ENCODE data around the gene LIG1.
"Not testable (repeated sequence)": the region's sequence is repeated elsewhere in the genome, so short reads cannot be mapped to it uniquely, and the experiment has no call there.

Gene LIG1

GRCh38 chr19:48121066-48121465 lies 49.1 kb downstream of the LIG1 start:
- no peak for DNase-seq (ENCODE audit: low read depth)

GRCh38 chr19:48120505-48120904 lies 49.6 kb downstream of the LIG1 start:
- no peak for DNase-seq (ENCODE audit: low read depth)

GRCh38 chr19:48118131-48118517 lies 52.0 kb downstream of the LIG1 start:
- no peak for DNase-seq (ENCODE audit: low read depth)

- DNase-seq (ENCODE audit: low read depth) = no peak
Observed at GRCh38 chr19:48117515-48118130, 52.5 kb downstream of the LIG1 start.

GRCh38 chr19:48113190-48113917 lies 56.8 kb downstream of the LIG1 start:
- DNase-seq (ENCODE audit: low read depth) = no peak

- no peak for DNase-seq (ENCODE audit: low read depth)
Observed at GRCh38 chr19:48111280-48111679, 58.9 kb downstream of the LIG1 start.

- DNase-seq (ENCODE audit: low read depth) = peak; percentile 79
Observed at GRCh38 chr19:48110350-48110966, 59.7 kb downstream of the LIG1 start, which contains the start of gene PLA2G4C. Gene PLA2G4C, minus strand, starts transcription at chr19:48110817. Its CDS starts 4,288 bp downstream, at chr19:48106529.

- no peak for DNase-seq (ENCODE audit: low read depth)
Observed at GRCh38 chr19:48108997-48109782, 61.0 kb downstream of the LIG1 start.

- no peak for DNase-seq (ENCODE audit: low read depth)
Observed at GRCh38 chr19:48103922-48104321, 66.2 kb downstream of the LIG1 start.

- no peak for DNase-seq (ENCODE audit: low read depth)
Observed at GRCh38 chr19:48102870-48103751, 67.0 kb downstream of the LIG1 start.

GRCh38 chr19:48095612-48096175 lies 74.5 kb downstream of the LIG1 start:
- no peak for DNase-seq (ENCODE audit: low read depth)

- no peak for DNase-seq (ENCODE audit: low read depth)
Observed at GRCh38 chr19:48094855-48095203, 75.3 kb downstream of the LIG1 start.

GRCh38 chr19:48094129-48094854 lies 75.9 kb downstream of the LIG1 start:
- no peak for DNase-seq (ENCODE audit: low read depth)

GRCh38 chr19:48091111-48091718 lies 78.9 kb downstream of the LIG1 start:
- DNase-seq (ENCODE audit: low read depth) = not testable (repeated sequence)

GRCh38 chr19:48090281-48090802 lies 79.8 kb downstream of the LIG1 start:
- DNase-seq (ENCODE audit: low read depth) = no peak

- not testable (repeated sequence) for DNase-seq (ENCODE audit: low read depth)
Observed at GRCh38 chr19:48088991-48089390, 81.2 kb downstream of the LIG1 start.

- no peak for DNase-seq (ENCODE audit: low read depth)
Observed at GRCh38 chr19:48085904-48086864, 84.0 kb downstream of the LIG1 start.

GRCh38 chr19:48085076-48085475 lies 85.1 kb downstream of the LIG1 start:
- no peak for DNase-seq (ENCODE audit: low read depth)

GRCh38 chr19:48081106-48081505 lies 89.0 kb downstream of the LIG1 start:
- no peak for DNase-seq (ENCODE audit: low read depth)

Data from stimulated activated CD8-positive, alpha-beta memory T cell treated with anti-CD3 and anti-CD28 coated beads, Interleukin-4, amount 100 ng/mL, for 24 hours (primary cell).